T-helper 17 cell (primary cell): ENCODE measurements around the gene MNT. TPM values are rescaled to one million over a fixed set of nuclear protein-coding genes. Genes with fewer than 3 reads are reported as not detected.
A peak's percentile ranks its signal among the peaks of the same experiment; 100 is the strongest.

Source experiments
- ATAC-seq: fragments of 150-1000 bp; cut with Tn5 transposase; 2 replicates; pipeline ENCODE4 v1.10.0; 2021; ENCODE audit warnings: mild to moderate bottlenecking, moderate library complexity
- DNase-seq, 3 donors: peaks; one replicate each; pipeline versions ENCODE4 v3.0.0 to v3.0.0-alpha.2; 2020 to 2021
- H3K9me3 ChIP-seq: one replicate; pipeline ENCODE4 v1.7.0; 2013; ENCODE audit warnings: low read length, mild to moderate bottlenecking; ENCODE audit not compliant: control insufficient read depth, poor library complexity, severe bottlenecking
- H3K27ac Mint-ChIP-seq: one replicate; pipeline ENCODE4 v1.8.0; 2022; ENCODE audit warnings: mild to moderate bottlenecking, moderate library complexity, mixed read lengths
- H3K27me3 Mint-ChIP-seq: one replicate; pipeline ENCODE4 v1.8.0; 2022; ENCODE audit warnings: mixed read lengths
- H3K36me3 Mint-ChIP-seq: one replicate; pipeline ENCODE4 v1.8.0; 2022; ENCODE audit warnings: low read depth, mixed read lengths
- H3K4me1 Mint-ChIP-seq: one replicate; pipeline ENCODE4 v1.8.0; 2022; ENCODE audit warnings: mild to moderate bottlenecking, mixed read lengths
- H3K4me3 Mint-ChIP-seq: one replicate; pipeline ENCODE4 v1.8.0; 2022; ENCODE audit warnings: mild to moderate bottlenecking, moderate library complexity, mixed read lengths
- total RNA-seq, 4 donors: library from RNA in 2 of 4; stranded (reverse) in 2 of 4; gene quantifications; one replicate each; pipeline ENCODE4 v1.2.3 and lab custom pipeline; 2022 to 2026

The MNT gene
- total RNA-seq, 2 donors from 2014 or later: 92.9 to 110 TPM

- no peak overlapping the region for H3K4me3 Mint-ChIP-seq
- peaks cover 3% of the 10 kb centered on the region for H3K36me3 Mint-ChIP-seq
- no peaks in the 10 kb centered on the region for H3K9me3 ChIP-seq
- ATAC-seq (no peak), DNase-seq (no peak)
- no peak overlapping the region for H3K27ac Mint-ChIP-seq
- no peaks in the 10 kb centered on the region for H3K4me1 Mint-ChIP-seq
- no peaks in the 10 kb centered on the region for H3K27me3 Mint-ChIP-seq
Observed at GRCh38 chr17:2366747-2367494, 33.9 kb downstream of the MNT start.

- H3K4me3 Mint-ChIP-seq: no peak overlapping the region
- no peaks in the 10 kb centered on the region for H3K27me3 Mint-ChIP-seq
- H3K9me3 ChIP-seq: no peaks in the 10 kb centered on the region
- H3K36me3 Mint-ChIP-seq: peaks cover 3% of the 10 kb centered on the region
- peaks cover 3% of the 10 kb centered on the region for H3K4me1 Mint-ChIP-seq
- no peak for ATAC-seq
- H3K27ac Mint-ChIP-seq: no peak overlapping the region
- no peak for DNase-seq
Observed at GRCh38 chr17:2365132-2365531, 35.7 kb downstream of the MNT start.

GRCh38 chr17:2364763-2365116, 36.1 kb downstream of the MNT start:
- Mint-ChIP-seq H3K4me1 (peaks cover 3% of the 10 kb centered on the region), H3K27ac (no peak overlapping the region), H3K27me3 (no peaks in the 10 kb centered on the region), H3K4me3 (no peak overlapping the region), H3K36me3 (peaks cover 3% of the 10 kb centered on the region)
- no peak for ATAC-seq
- H3K9me3 ChIP-seq: no peaks in the 10 kb centered on the region
- DNase-seq: no peak

- no peak for ATAC-seq
- no peak overlapping the region for H3K4me3 Mint-ChIP-seq
- no peaks in the 10 kb centered on the region for H3K9me3 ChIP-seq
- peaks cover 3% of the 10 kb centered on the region for H3K36me3 Mint-ChIP-seq
- H3K4me1 Mint-ChIP-seq: peaks cover 3% of the 10 kb centered on the region
- no peak overlapping the region for H3K27ac Mint-ChIP-seq
- H3K27me3 Mint-ChIP-seq: no peaks in the 10 kb centered on the region
- no peak for DNase-seq
Observed at GRCh38 chr17:2363851-2364762, 36.8 kb downstream of the MNT start.

GRCh38 chr17:2363318-2363717, 37.5 kb downstream of the MNT start:
- H3K4me3 Mint-ChIP-seq: no peak overlapping the region
- DNase-seq (no peak), ATAC-seq (no peak)
- peaks cover 3% of the 10 kb centered on the region for H3K4me1 Mint-ChIP-seq
- no peaks in the 10 kb centered on the region for H3K9me3 ChIP-seq
- no peaks in the 10 kb centered on the region for H3K27me3 Mint-ChIP-seq
- H3K27ac Mint-ChIP-seq: no peak overlapping the region
- peaks cover 3% of the 10 kb centered on the region for H3K36me3 Mint-ChIP-seq

- no peak overlapping the region for H3K27ac Mint-ChIP-seq
- DNase-seq: no peak
- H3K4me1 Mint-ChIP-seq: peaks cover 3% of the 10 kb centered on the region
- no peak overlapping the region for H3K4me3 Mint-ChIP-seq
- peaks cover 3% of the 10 kb centered on the region for H3K36me3 Mint-ChIP-seq
- no peaks in the 10 kb centered on the region for H3K27me3 Mint-ChIP-seq
- no peak for ATAC-seq
- H3K9me3 ChIP-seq: no peaks in the 10 kb centered on the region
Observed at GRCh38 chr17:2362881-2363280, 38.0 kb downstream of the MNT start.

- Mint-ChIP-seq H3K36me3 (peaks cover 3% of the 10 kb centered on the region), H3K27ac (no peak overlapping the region), H3K27me3 (no peaks in the 10 kb centered on the region), H3K4me3 (peak overlapping the region; percentile 52), H3K4me1 (peaks cover 3% of the 10 kb centered on the region)
- DNase-seq: no peak
- no peak for ATAC-seq
- H3K9me3 ChIP-seq: no peaks in the 10 kb centered on the region
Observed at GRCh38 chr17:2362416-2362815, 38.4 kb downstream of the MNT start.

GRCh38 chr17:2362016-2362415, 38.8 kb downstream of the MNT start:
- peaks cover 3% of the 10 kb centered on the region for H3K4me1 Mint-ChIP-seq
- H3K27ac Mint-ChIP-seq: no peak overlapping the region
- H3K9me3 ChIP-seq: no peaks in the 10 kb centered on the region
- H3K36me3 Mint-ChIP-seq: peaks cover 3% of the 10 kb centered on the region
- no peak for ATAC-seq
- no peak for DNase-seq
- H3K4me3 Mint-ChIP-seq: no peak overlapping the region
- no peaks in the 10 kb centered on the region for H3K27me3 Mint-ChIP-seq

- no peaks in the 10 kb centered on the region for H3K27me3 Mint-ChIP-seq
- ATAC-seq: no peak
- peaks cover 3% of the 10 kb centered on the region for H3K36me3 Mint-ChIP-seq
- no peaks in the 10 kb centered on the region for H3K9me3 ChIP-seq
- peaks cover 3% of the 10 kb centered on the region for H3K4me1 Mint-ChIP-seq
- no peak overlapping the region for H3K4me3 Mint-ChIP-seq
- no peak for DNase-seq
- H3K27ac Mint-ChIP-seq: no peak overlapping the region
Observed at GRCh38 chr17:2361010-2361760, 39.7 kb downstream of the MNT start.

GRCh38 chr17:2357931-2358434, 42.9 kb downstream of the MNT start:
- H3K36me3 Mint-ChIP-seq: peaks cover 3% of the 10 kb centered on the region
- no peak for ATAC-seq

GRCh38 chr17:2357237-2357636, 43.6 kb downstream of the MNT start:
- Mint-ChIP-seq H3K4me1 (peaks cover 18% of the 10 kb centered on the region), H3K27me3 (no peaks in the 10 kb centered on the region), H3K4me3 (no peak overlapping the region), H3K36me3 (no peaks in the 10 kb centered on the region), H3K27ac (no peak overlapping the region)
- DNase-seq (no peak), ATAC-seq (no peak)
- no peaks in the 10 kb centered on the region for H3K9me3 ChIP-seq

More at GRCh38 chr17:2357931-2358434, 42.9 kb downstream of the MNT start:
- no peaks in the 10 kb centered on the region for H3K27me3 Mint-ChIP-seq
- peaks cover 14% of the 10 kb centered on the region for H3K4me1 Mint-ChIP-seq
- H3K27ac Mint-ChIP-seq: peak overlapping the region; percentile 24
- no peak overlapping the region for H3K4me3 Mint-ChIP-seq
- no peaks in the 10 kb centered on the region for H3K9me3 ChIP-seq
- no peak for DNase-seq

- ATAC-seq: no peak
- Mint-ChIP-seq H3K4me1 (peaks cover 15% of the 10 kb centered on the region), H3K27me3 (no peaks in the 10 kb centered on the region), H3K36me3 (no peaks in the 10 kb centered on the region), H3K27ac (peak overlapping the region; percentile 80), H3K4me3 (no peak overlapping the region)
- H3K9me3 ChIP-seq: no peaks in the 10 kb centered on the region
- DNase-seq: no peak
Observed at GRCh38 chr17:2354311-2354710, 46.5 kb downstream of the MNT start.

GRCh38 chr17:2351269-2351668, 49.6 kb downstream of the MNT start:
- no peak for ATAC-seq
- no peak overlapping the region for H3K4me3 Mint-ChIP-seq
- H3K9me3 ChIP-seq: no peaks in the 10 kb centered on the region

More at GRCh38 chr17:2351269-2351668, 49.6 kb downstream of the MNT start:
- Mint-ChIP-seq H3K27ac (no peak overlapping the region), H3K36me3 (no peaks in the 10 kb centered on the region), H3K27me3 (no peaks in the 10 kb centered on the region), H3K4me1 (peaks cover 15% of the 10 kb centered on the region)
- no peak for DNase-seq
